Loucy (cell line): Measurements from ENCODE around the gene GSG1.

Source experiments
- H2AFZ ChIP-seq: fragments of 200-600 bp; sonication (generic); 2 replicates; pipeline ENCODE4 v1.6.0; 2016; ENCODE audit warnings: antibody characterized with exemption, mild to moderate bottlenecking, low read length, moderate library complexity
- H3F3A ChIP-seq: fragments of 200-600 bp; 2 replicates; pipeline ENCODE4 v1.6.0; 2016; ENCODE audit warnings: antibody characterized with exemption, low read depth, mild to moderate bottlenecking
- H3K27me3 ChIP-seq: fragments of 200-600 bp; sonication (generic); 2 replicates; pipeline ENCODE4 v1.6.1; 2014; ENCODE audit warnings: low read length, mild to moderate bottlenecking; ENCODE audit not compliant: insufficient read depth, poor library complexity, severe bottlenecking
- H3K36me3 ChIP-seq: fragments of 200-600 bp; sonication (generic); 2 replicates; pipeline ENCODE4 v1.6.1; 2016; ENCODE audit warnings: low read length; ENCODE audit not compliant: insufficient read depth
- H3K4me1 ChIP-seq: fragments of 200-600 bp; sonication (generic); 2 replicates; pipeline ENCODE4 v1.5.1; 2014; ENCODE audit warnings: low read length, mild to moderate bottlenecking; ENCODE audit not compliant: insufficient read depth, poor library complexity, severe bottlenecking
- H3K4me2 ChIP-seq: fragments of 200-600 bp; sonication (generic); 2 replicates; pipeline ENCODE4 v1.6.0; 2014; ENCODE audit warnings: antibody characterized with exemption, low read length, low read depth, mild to moderate bottlenecking; ENCODE audit not compliant: poor library complexity, severe bottlenecking
- H3K4me3 ChIP-seq: fragments of 200-600 bp; sonication (generic); 2 replicates; pipeline ENCODE4 v1.5.1; 2014; ENCODE audit warnings: low read length, mild to moderate bottlenecking, mixed read lengths; ENCODE audit not compliant: poor library complexity, severe bottlenecking
- H3K79me2 ChIP-seq: fragments of 200-600 bp; sonication (generic); 2 replicates; pipeline ENCODE4 v1.6.1; 2014; ENCODE audit warnings: low read length; ENCODE audit not compliant: insufficient read depth
- H3K9ac ChIP-seq: fragments of 200-600 bp; sonication (generic); 2 replicates; pipeline ENCODE4 v1.6.0; 2014; ENCODE audit warnings: mild to moderate bottlenecking, low read depth, low read length, moderate library complexity; ENCODE audit not compliant: poor library complexity, severe bottlenecking
- H3K9me2 ChIP-seq: fragments of 200-600 bp; sonication (generic); replicated peaks from 2 replicates; pipeline ENCODE4 v1.6.1; 2016; ENCODE audit warnings: low read depth, low read length, mixed read lengths
- H3K9me3 ChIP-seq: fragments of 200-600 bp; sonication (generic); 2 replicates; pipeline ENCODE4 v1.6.1; 2014; ENCODE audit warnings: mild to moderate bottlenecking, antibody characterized with exemption, low read length, low read depth; ENCODE audit not compliant: insufficient read depth
- H4K20me1 ChIP-seq: fragments of 200-600 bp; sonication (generic); 2 replicates; pipeline ENCODE4 v1.6.0; 2014; ENCODE audit warnings: antibody characterized with exemption, low read length, mild to moderate bottlenecking; ENCODE audit not compliant: insufficient read depth, poor library complexity, severe bottlenecking
- CTCF ChIP-seq: fragments of 200-600 bp; sonication (generic); conservative IDR thresholded peaks from 2 replicates; pipeline ENCODE4 v1.5.1; 2014; ENCODE audit warnings: mild to moderate bottlenecking, antibody characterized with exemption, low read length
- EZH2phosphoT487 ChIP-seq: fragments of 200-600 bp; IDR thresholded peaks from 2 replicates; pipeline ENCODE4 v1.6.1; 2018; ENCODE audit warnings: antibody characterized with exemption, mild to moderate bottlenecking, moderate library complexity, borderline replicate concordance

The GSG1 gene

GRCh38 chr12:13045816-13046215 is 57.7 kb downstream of the GSG1 start:
- TF ChIP-seq CTCF = no peak
- TF ChIP-seq EZH2phosphoT487 = no peak
- Histone ChIP-seq H2AFZ (no peak overlapping the region), H3K27me3 (no peaks in the 10 kb centered on the region), H3K9me2 (no peaks in the 10 kb centered on the region), H3K36me3 (no peaks in the 10 kb centered on the region), H3K79me2 (peaks cover 35% of the 10 kb centered on the region; the same call in 1 of the 2 replicates), H3K4me2 (peak overlapping the region; percentile 97), H4K20me1 (no peaks in the 10 kb centered on the region), H3K4me1 (peaks cover 38% of the 10 kb centered on the region), H3K9me3 (no peaks in the 10 kb centered on the region), H3K9ac (peak overlapping the region; percentile 68), H3F3A (no peaks in the 10 kb centered on the region), H3K4me3 (peak overlapping the region; percentile 88)

- no peaks in the 10 kb centered on the region for H3K36me3 ChIP-seq
Observed at GRCh38 chr12:13044906-13045299, 58.6 kb downstream of the GSG1 start.

DNA sequence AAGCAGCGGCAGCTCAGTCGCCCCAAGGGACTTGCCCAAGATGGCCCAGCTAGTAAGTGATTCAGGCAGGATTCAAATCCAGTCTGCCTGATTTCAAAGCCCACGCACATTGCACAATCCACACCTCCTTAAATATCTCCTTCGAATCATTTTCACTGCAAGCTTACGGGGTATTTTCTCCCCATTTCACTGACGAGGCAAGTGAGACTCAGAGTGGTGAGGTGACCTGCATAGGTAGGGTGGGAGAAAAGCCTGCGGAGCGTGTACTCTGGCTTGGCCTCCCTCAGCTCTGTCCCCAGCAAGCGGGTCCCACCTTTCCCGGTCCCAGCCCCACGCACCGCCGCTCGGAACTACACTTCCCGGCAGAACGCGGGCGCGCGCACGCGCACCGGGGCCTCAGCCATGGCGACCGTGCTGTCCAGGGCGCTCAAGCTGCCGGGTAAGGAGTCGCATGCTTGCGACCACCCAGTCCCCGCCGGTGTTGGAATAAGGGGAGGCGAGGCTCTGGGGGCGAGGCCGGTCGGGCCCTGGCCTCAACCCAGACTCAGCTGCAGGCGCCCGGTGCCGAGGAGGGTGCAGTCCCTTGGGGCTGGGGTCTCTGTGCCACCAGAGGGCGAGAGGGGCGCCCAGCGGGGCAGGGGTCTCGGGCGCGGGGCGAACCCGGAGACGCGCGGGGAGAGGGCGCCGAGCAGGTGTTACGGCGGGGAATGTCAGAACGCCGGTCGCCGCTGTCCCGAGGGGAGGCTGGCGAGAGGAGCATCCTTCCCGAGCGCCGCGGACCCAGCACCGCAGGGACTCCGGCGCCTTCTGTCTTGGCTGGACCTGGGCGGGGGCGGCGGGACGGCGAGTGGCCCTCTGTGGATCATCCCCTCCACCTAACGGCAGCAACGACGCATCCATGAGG is 59.2 kb downstream of the GSG1 start, which contains the start of gene FAM234B:
Gene FAM234B, plus strand, starts transcription at position 380 of the 904 bp plus-strand sequence. Its CDS starts 23 bp downstream, at position 403.
- Histone ChIP-seq H2AFZ (peak within 1 kb of the TSS; percentile 95), H3K4me3 (peak within 1 kb of the TSS; percentile 88), H3K36me3 (no peaks in the 10 kb centered on the region), H3K27me3 (no peaks in the 10 kb centered on the region), H3K9ac (peak within 1 kb of the TSS; percentile 68), H4K20me1 (no peaks in the 10 kb centered on the region), H3F3A (no peaks in the 10 kb centered on the region), H3K79me2 (peaks cover 35% of the 10 kb centered on the region; the same call in 1 of the 2 replicates), H3K4me1 (peaks cover 33% of the 10 kb centered on the region), H3K4me2 (peak within 1 kb of the TSS; percentile 97), H3K9me3 (no peaks in the 10 kb centered on the region), H3K9me2 (no peaks in the 10 kb centered on the region)
- TF ChIP-seq EZH2phosphoT487 (no peak), CTCF (peak; percentile 35)

More at GRCh38 chr12:13044906-13045299, 58.6 kb downstream of the GSG1 start:
- peak overlapping the region; percentile 68 for H3K9ac ChIP-seq
- no peaks in the 10 kb centered on the region for H3K27me3 ChIP-seq
- peak overlapping the region; percentile 95 for H2AFZ ChIP-seq
- H3K4me3 ChIP-seq = peak overlapping the region; percentile 88
- H3K9me2 ChIP-seq = no peaks in the 10 kb centered on the region
- no peaks in the 10 kb centered on the region for H3F3A ChIP-seq
- H3K4me1 ChIP-seq = peaks cover 31% of the 10 kb centered on the region
- TF ChIP-seq EZH2phosphoT487 (no peak), CTCF (no peak)
- peak overlapping the region; percentile 97 for H3K4me2 ChIP-seq
- peaks cover 35% of the 10 kb centered on the region; the same call in 1 of the 2 replicates for H3K79me2 ChIP-seq
- H4K20me1 ChIP-seq = no peaks in the 10 kb centered on the region
- no peaks in the 10 kb centered on the region for H3K9me3 ChIP-seq
